Measurements from ENCODE around the gene COQ5.
"Not testable (repeated sequence)": the region's sequence is repeated elsewhere in the genome, so short reads cannot be mapped to it uniquely, and the experiment has no call there.

Gene COQ5

GRCh38 chr12:120530418-120530761 is 1.4 kb upstream of the COQ5 start:
- not testable (repeated sequence) for H3K9me3 ChIP-seq (ENCODE audit: control insufficient read depth in 5 of 5, low read length in 5 of 5); H3K36me3 ChIP-seq (ENCODE audit: control insufficient read depth in 5 of 5, insufficient read depth in 5 of 5, low read length in 5 of 5); H3K27ac ChIP-seq (ENCODE audit: low read depth, low read length); H3K9ac ChIP-seq (ENCODE audit: low read length in 5 of 5); H3K27me3 ChIP-seq (ENCODE audit: control insufficient read depth in 5 of 5, insufficient read depth in 4 of 5, low read length in 5 of 5)
- Histone ChIP-seq H3K4me3 (ENCODE audit: low read depth in 1 of 5, low read length in 5 of 5) (peak overlapping the region in 3 of 5 donors; percentile 71 to 96 (median 84)), H3K4me1 (ENCODE audit: control insufficient read depth in 5 of 5, insufficient read depth in 5 of 5, low read length in 5 of 5) (peaks cover 5 to 20% (median 18%) of the 10 kb centered on the region in 5 donors)

- H3K36me3 ChIP-seq (ENCODE audit: control insufficient read depth in 5 of 5, insufficient read depth in 5 of 5, low read length in 5 of 5): peaks cover 0 to 3% (median 0%) of the 10 kb centered on the region in 5 donors
- no peaks in the 10 kb centered on the region for H3K27me3 ChIP-seq (ENCODE audit: control insufficient read depth in 5 of 5, insufficient read depth in 4 of 5, low read length in 5 of 5)
- peak overlapping the region; percentile 2 to 97 (median 91) for H3K9ac ChIP-seq (ENCODE audit: low read length in 5 of 5)
- H3K9me3 ChIP-seq (ENCODE audit: control insufficient read depth in 5 of 5, low read length in 5 of 5): no peaks in the 10 kb centered on the region
- H3K27ac ChIP-seq (ENCODE audit: low read depth, low read length): peak overlapping the region; percentile 97
- H3K4me3 ChIP-seq (ENCODE audit: low read depth in 1 of 5, low read length in 5 of 5): peak overlapping the region; percentile 71 to 96 (median 92)
- peaks cover 5 to 16% (median 13%) of the 10 kb centered on the region in 5 donors for H3K4me1 ChIP-seq (ENCODE audit: control insufficient read depth in 5 of 5, insufficient read depth in 5 of 5, low read length in 5 of 5)
Observed at GRCh38 chr12:120529641-120530417, 871 bp upstream of the COQ5 start.

GRCh38 chr12:120522568-120522967 is 6.4 kb downstream of the COQ5 start:
- Histone ChIP-seq H3K4me3 (ENCODE audit: low read depth in 1 of 5, low read length in 5 of 5) (no peak overlapping the region), H3K9ac (ENCODE audit: low read length in 5 of 5) (no peak overlapping the region), H3K27ac (ENCODE audit: low read depth, low read length) (no peak overlapping the region), H3K36me3 (ENCODE audit: control insufficient read depth in 5 of 5, insufficient read depth in 5 of 5, low read length in 5 of 5) (peaks cover 0 to 18% (median 8%) of the 10 kb centered on the region in 5 donors), H3K27me3 (ENCODE audit: control insufficient read depth in 5 of 5, insufficient read depth in 4 of 5, low read length in 5 of 5) (no peaks in the 10 kb centered on the region), H3K4me1 (ENCODE audit: control insufficient read depth in 5 of 5, insufficient read depth in 5 of 5, low read length in 5 of 5) (peaks cover 0 to 3% (median 0%) of the 10 kb centered on the region in 5 donors), H3K9me3 (ENCODE audit: control insufficient read depth in 5 of 5, low read length in 5 of 5) (no peaks in the 10 kb centered on the region)

GRCh38 chr12:120519324-120519723 is 9.6 kb downstream of the COQ5 start:
- H3K27ac ChIP-seq (ENCODE audit: low read depth, low read length); H3K4me1 ChIP-seq (ENCODE audit: control insufficient read depth in 5 of 5, insufficient read depth in 5 of 5, low read length in 5 of 5); H3K4me3 ChIP-seq (ENCODE audit: low read depth in 1 of 5, low read length in 5 of 5); H3K27me3 ChIP-seq (ENCODE audit: control insufficient read depth in 5 of 5, insufficient read depth in 4 of 5, low read length in 5 of 5); H3K9ac ChIP-seq (ENCODE audit: low read length in 5 of 5); H3K9me3 ChIP-seq (ENCODE audit: control insufficient read depth in 5 of 5, low read length in 5 of 5): not testable (repeated sequence)
- H3K36me3 ChIP-seq (ENCODE audit: control insufficient read depth in 5 of 5, insufficient read depth in 5 of 5, low read length in 5 of 5): peaks cover 8 to 39% (median 26%) of the 10 kb centered on the region in 5 donors

- Histone ChIP-seq H3K36me3 (ENCODE audit: control insufficient read depth in 5 of 5, insufficient read depth in 5 of 5, low read length in 5 of 5) (peaks cover 8 to 42% (median 35%) of the 10 kb centered on the region in 5 donors), H3K4me3 (ENCODE audit: low read depth in 1 of 5, low read length in 5 of 5) (no peak overlapping the region), H3K9ac (ENCODE audit: low read length in 5 of 5) (no peak overlapping the region), H3K9me3 (ENCODE audit: control insufficient read depth in 5 of 5, low read length in 5 of 5) (no peaks in the 10 kb centered on the region), H3K4me1 (ENCODE audit: control insufficient read depth in 5 of 5, insufficient read depth in 5 of 5, low read length in 5 of 5) (no peaks in the 10 kb centered on the region), H3K27me3 (ENCODE audit: control insufficient read depth in 5 of 5, insufficient read depth in 4 of 5, low read length in 5 of 5) (no peaks in the 10 kb centered on the region), H3K27ac (ENCODE audit: low read depth, low read length) (no peak overlapping the region)
Observed at GRCh38 chr12:120515496-120515895, 13.5 kb downstream of the COQ5 start.

- Histone ChIP-seq H3K9me3 (ENCODE audit: control insufficient read depth in 5 of 5, low read length in 5 of 5) (no peaks in the 10 kb centered on the region), H3K9ac (ENCODE audit: low read length in 5 of 5) (no peak overlapping the region), H3K4me3 (ENCODE audit: low read depth in 1 of 5, low read length in 5 of 5) (no peak overlapping the region), H3K27ac (ENCODE audit: low read depth, low read length) (no peak overlapping the region), H3K36me3 (ENCODE audit: control insufficient read depth in 5 of 5, insufficient read depth in 5 of 5, low read length in 5 of 5) (peaks cover 15 to 53% (median 48%) of the 10 kb centered on the region in 5 donors), H3K4me1 (ENCODE audit: control insufficient read depth in 5 of 5, insufficient read depth in 5 of 5, low read length in 5 of 5) (no peaks in the 10 kb centered on the region), H3K27me3 (ENCODE audit: control insufficient read depth in 5 of 5, insufficient read depth in 4 of 5, low read length in 5 of 5) (no peaks in the 10 kb centered on the region)
Observed at GRCh38 chr12:120514002-120514401, 15.0 kb downstream of the COQ5 start.

GRCh38 chr12:120508537-120508936 is 20.4 kb downstream of the COQ5 start:
- Histone ChIP-seq H3K9me3 (ENCODE audit: control insufficient read depth in 5 of 5, low read length in 5 of 5) (no peaks in the 10 kb centered on the region), H3K4me3 (ENCODE audit: low read depth in 1 of 5, low read length in 5 of 5) (no peak overlapping the region), H3K4me1 (ENCODE audit: control insufficient read depth in 5 of 5, insufficient read depth in 5 of 5, low read length in 5 of 5) (no peaks in the 10 kb centered on the region), H3K27ac (ENCODE audit: low read depth, low read length) (no peak overlapping the region), H3K27me3 (ENCODE audit: control insufficient read depth in 5 of 5, insufficient read depth in 4 of 5, low read length in 5 of 5) (no peaks in the 10 kb centered on the region), H3K9ac (ENCODE audit: low read length in 5 of 5) (no peak overlapping the region), H3K36me3 (ENCODE audit: control insufficient read depth in 5 of 5, insufficient read depth in 5 of 5, low read length in 5 of 5) (peaks cover 16 to 56% (median 39%) of the 10 kb centered on the region in 5 donors)

GRCh38 chr12:120504587-120504986 is 24.4 kb downstream of the COQ5 start:
- H3K27me3 ChIP-seq (ENCODE audit: control insufficient read depth in 5 of 5, insufficient read depth in 4 of 5, low read length in 5 of 5): no peaks in the 10 kb centered on the region
- peaks cover 18 to 60% (median 43%) of the 10 kb centered on the region in 5 donors for H3K36me3 ChIP-seq (ENCODE audit: control insufficient read depth in 5 of 5, insufficient read depth in 5 of 5, low read length in 5 of 5)
- H3K9ac ChIP-seq (ENCODE audit: low read length in 5 of 5): no peak overlapping the region
- H3K9me3 ChIP-seq (ENCODE audit: control insufficient read depth in 5 of 5, low read length in 5 of 5): no peaks in the 10 kb centered on the region
- no peak overlapping the region for H3K27ac ChIP-seq (ENCODE audit: low read depth, low read length)
- H3K4me3 ChIP-seq (ENCODE audit: low read depth in 1 of 5, low read length in 5 of 5): no peak overlapping the region
- H3K4me1 ChIP-seq (ENCODE audit: control insufficient read depth in 5 of 5, insufficient read depth in 5 of 5, low read length in 5 of 5): no peaks in the 10 kb centered on the region

- peaks cover 15 to 54% (median 39%) of the 10 kb centered on the region in 5 donors for H3K36me3 ChIP-seq (ENCODE audit: control insufficient read depth in 5 of 5, insufficient read depth in 5 of 5, low read length in 5 of 5)
- no peaks in the 10 kb centered on the region for H3K27me3 ChIP-seq (ENCODE audit: control insufficient read depth in 5 of 5, insufficient read depth in 4 of 5, low read length in 5 of 5)
- peaks cover 0 to 14% (median 12%) of the 10 kb centered on the region in 5 donors for H3K4me1 ChIP-seq (ENCODE audit: control insufficient read depth in 5 of 5, insufficient read depth in 5 of 5, low read length in 5 of 5)
- H3K27ac ChIP-seq (ENCODE audit: low read depth, low read length): no peak overlapping the region
- H3K9me3 ChIP-seq (ENCODE audit: control insufficient read depth in 5 of 5, low read length in 5 of 5): no peaks in the 10 kb centered on the region
- H3K4me3 ChIP-seq (ENCODE audit: low read depth in 1 of 5, low read length in 5 of 5): no peak overlapping the region
- no peak overlapping the region for H3K9ac ChIP-seq (ENCODE audit: low read length in 5 of 5)
Observed at GRCh38 chr12:120500581-120500980, 28.4 kb downstream of the COQ5 start.

GRCh38 chr12:120498870-120499515 is 30.0 kb downstream of the COQ5 start:
- Histone ChIP-seq H3K4me3 (ENCODE audit: low read depth in 1 of 5, low read length in 5 of 5) (no peak overlapping the region), H3K27me3 (ENCODE audit: control insufficient read depth in 5 of 5, insufficient read depth in 4 of 5, low read length in 5 of 5) (no peaks in the 10 kb centered on the region), H3K27ac (ENCODE audit: low read depth, low read length) (no peak overlapping the region), H3K9me3 (ENCODE audit: control insufficient read depth in 5 of 5, low read length in 5 of 5) (no peaks in the 10 kb centered on the region), H3K9ac (ENCODE audit: low read length in 5 of 5) (no peak overlapping the region), H3K36me3 (ENCODE audit: control insufficient read depth in 5 of 5, insufficient read depth in 5 of 5, low read length in 5 of 5) (peaks cover 14 to 42% (median 32%) of the 10 kb centered on the region in 5 donors), H3K4me1 (ENCODE audit: control insufficient read depth in 5 of 5, insufficient read depth in 5 of 5, low read length in 5 of 5) (peaks cover 4 to 21% (median 19%) of the 10 kb centered on the region in 5 donors)
